Measurements from ENCODE around the gene MORF4L2. TPM values are rescaled to one million over a fixed set of nuclear protein-coding genes. Genes with fewer than 3 reads are reported as not detected.
A peak's percentile ranks its signal among the peaks of the same experiment; 100 is the strongest.

MORF4L2 gene
- total and polyA plus RNA-seq, 9 of the 15 experiments (the other 6 are each of a cell fraction or from before 2014, with no cell fraction given) = 324 to 781 (median 420) TPM

DNA sequence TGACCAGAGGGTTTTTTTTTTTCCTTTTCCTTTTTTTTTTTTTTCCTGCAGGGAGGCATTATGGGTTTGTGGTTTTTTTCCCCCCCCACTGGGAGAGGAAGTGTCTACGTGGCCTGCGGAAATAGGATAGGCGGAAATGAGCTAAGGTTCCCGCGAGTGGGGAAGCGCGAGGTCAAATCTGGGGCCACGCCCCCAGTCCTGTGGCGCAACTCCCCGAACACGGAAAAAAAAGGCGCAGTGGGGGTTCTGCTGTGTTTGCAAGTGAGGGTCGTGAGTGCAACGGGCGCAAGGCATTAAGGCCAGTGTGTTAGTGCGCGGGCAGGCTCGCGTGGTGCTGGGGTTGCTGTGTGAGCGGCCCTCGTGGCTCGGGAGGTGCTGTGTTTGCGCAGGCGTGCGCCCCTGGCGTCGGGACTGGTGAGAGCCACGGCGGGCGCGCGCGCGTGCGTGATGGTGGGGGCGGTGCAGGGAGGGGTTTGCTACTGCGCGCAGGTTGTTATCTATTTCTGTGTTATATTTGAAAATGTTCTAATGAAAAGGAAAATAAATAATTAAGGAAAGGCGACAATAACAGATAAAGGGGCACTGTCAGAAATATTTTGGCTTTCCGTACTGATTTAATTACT is 685 bp upstream of the MORF4L2 start (continued):
- TF ChIP-seq, protein P1, sequence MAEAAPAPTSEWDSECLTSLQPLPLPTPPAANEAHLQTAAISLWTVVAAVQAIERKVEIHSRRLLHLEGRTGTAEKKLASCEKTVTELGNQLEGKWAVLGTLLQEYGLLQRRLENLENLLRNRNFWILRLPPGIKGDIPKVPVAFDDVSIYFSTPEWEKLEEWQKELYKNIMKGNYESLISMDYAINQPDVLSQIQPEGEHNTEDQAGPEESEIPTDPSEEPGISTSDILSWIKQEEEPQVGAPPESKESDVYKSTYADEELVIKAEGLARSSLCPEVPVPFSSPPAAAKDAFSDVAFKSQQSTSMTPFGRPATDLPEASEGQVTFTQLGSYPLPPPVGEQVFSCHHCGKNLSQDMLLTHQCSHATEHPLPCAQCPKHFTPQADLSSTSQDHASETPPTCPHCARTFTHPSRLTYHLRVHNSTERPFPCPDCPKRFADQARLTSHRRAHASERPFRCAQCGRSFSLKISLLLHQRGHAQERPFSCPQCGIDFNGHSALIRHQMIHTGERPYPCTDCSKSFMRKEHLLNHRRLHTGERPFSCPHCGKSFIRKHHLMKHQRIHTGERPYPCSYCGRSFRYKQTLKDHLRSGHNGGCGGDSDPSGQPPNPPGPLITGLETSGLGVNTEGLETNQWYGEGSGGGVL (CRISPR knock-in tag; IDR thresholded peaks at IDR 0.05) = no peak
- TF ChIP-seq, protein P2, sequence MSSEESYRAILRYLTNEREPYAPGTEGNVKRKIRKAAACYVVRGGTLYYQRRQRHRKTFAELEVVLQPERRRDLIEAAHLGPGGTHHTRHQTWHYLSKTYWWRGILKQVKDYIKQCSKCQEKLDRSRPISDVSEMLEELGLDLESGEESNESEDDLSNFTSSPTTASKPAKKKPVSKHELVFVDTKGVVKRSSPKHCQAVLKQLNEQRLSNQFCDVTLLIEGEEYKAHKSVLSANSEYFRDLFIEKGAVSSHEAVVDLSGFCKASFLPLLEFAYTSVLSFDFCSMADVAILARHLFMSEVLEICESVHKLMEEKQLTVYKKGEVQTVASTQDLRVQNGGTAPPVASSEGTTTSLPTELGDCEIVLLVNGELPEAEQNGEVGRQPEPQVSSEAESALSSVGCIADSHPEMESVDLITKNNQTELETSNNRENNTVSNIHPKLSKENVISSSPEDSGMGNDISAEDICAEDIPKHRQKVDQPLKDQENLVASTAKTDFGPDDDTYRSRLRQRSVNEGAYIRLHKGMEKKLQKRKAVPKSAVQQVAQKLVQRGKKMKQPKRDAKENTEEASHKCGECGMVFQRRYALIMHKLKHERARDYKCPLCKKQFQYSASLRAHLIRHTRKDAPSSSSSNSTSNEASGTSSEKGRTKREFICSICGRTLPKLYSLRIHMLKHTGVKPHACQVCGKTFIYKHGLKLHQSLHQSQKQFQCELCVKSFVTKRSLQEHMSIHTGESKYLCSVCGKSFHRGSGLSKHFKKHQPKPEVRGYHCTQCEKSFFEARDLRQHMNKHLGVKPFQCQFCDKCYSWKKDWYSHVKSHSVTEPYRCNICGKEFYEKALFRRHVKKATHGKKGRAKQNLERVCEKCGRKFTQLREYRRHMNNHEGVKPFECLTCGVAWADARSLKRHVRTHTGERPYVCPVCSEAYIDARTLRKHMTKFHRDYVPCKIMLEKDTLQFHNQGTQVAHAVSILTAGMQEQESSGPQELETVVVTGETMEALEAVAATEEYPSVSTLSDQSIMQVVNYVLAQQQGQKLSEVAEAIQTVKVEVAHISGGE (CRISPR knock-in tag; IDR thresholded peaks at IDR 0.05) = peak in 1 of 3 experiments; percentile 46; a peak in 1 of 6 replicates
- TF ChIP-seq PCBP1 (IDR thresholded peaks at IDR 0.05; ENCODE audit: low read depth, low read length, poor library complexity, severe bottlenecking) (no peak), IRF2 (CRISPR knock-in tag; IDR thresholded peaks at IDR 0.05) (no peak), MCM3 (IDR thresholded peaks at IDR 0.05) (no peak), GABPB2 (CRISPR knock-in tag; conservative IDR thresholded peaks at IDR 0.05) (no peak), CXXC5 (CRISPR knock-in tag; IDR thresholded peaks at IDR 0.05) (peak; percentile 67), NFIX (CRISPR knock-in tag; IDR thresholded peaks at IDR 0.05; ENCODE audit: low read depth) (no peak), E2F3 (CRISPR knock-in tag; IDR thresholded peaks at IDR 0.05) (no peak), CBFA2T2 (conservative IDR thresholded peaks at IDR 0.05) (peak; percentile 1; the same call in 1 of the 2 replicates), ZC3H11A (IDR thresholded peaks at IDR 0.05; ENCODE audit: low read depth, low read length) (no peak)
- TF ChIP-seq, protein P3, sequence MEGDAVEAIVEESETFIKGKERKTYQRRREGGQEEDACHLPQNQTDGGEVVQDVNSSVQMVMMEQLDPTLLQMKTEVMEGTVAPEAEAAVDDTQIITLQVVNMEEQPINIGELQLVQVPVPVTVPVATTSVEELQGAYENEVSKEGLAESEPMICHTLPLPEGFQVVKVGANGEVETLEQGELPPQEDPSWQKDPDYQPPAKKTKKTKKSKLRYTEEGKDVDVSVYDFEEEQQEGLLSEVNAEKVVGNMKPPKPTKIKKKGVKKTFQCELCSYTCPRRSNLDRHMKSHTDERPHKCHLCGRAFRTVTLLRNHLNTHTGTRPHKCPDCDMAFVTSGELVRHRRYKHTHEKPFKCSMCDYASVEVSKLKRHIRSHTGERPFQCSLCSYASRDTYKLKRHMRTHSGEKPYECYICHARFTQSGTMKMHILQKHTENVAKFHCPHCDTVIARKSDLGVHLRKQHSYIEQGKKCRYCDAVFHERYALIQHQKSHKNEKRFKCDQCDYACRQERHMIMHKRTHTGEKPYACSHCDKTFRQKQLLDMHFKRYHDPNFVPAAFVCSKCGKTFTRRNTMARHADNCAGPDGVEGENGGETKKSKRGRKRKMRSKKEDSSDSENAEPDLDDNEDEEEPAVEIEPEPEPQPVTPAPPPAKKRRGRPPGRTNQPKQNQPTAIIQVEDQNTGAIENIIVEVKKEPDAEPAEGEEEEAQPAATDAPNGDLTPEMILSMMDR (IDR thresholded peaks at IDR 0.05 in 2 of 3, conservative IDR thresholded peaks at IDR 0.05 in 1 of 3; ENCODE audit: insufficient read depth in 2 of 3, low read depth in 1 of 3, low read length in 3 of 3) = peak; percentile 41 to 56 (median 41); a peak in 3 of 6 replicates
- TF ChIP-seq, protein P4, sequence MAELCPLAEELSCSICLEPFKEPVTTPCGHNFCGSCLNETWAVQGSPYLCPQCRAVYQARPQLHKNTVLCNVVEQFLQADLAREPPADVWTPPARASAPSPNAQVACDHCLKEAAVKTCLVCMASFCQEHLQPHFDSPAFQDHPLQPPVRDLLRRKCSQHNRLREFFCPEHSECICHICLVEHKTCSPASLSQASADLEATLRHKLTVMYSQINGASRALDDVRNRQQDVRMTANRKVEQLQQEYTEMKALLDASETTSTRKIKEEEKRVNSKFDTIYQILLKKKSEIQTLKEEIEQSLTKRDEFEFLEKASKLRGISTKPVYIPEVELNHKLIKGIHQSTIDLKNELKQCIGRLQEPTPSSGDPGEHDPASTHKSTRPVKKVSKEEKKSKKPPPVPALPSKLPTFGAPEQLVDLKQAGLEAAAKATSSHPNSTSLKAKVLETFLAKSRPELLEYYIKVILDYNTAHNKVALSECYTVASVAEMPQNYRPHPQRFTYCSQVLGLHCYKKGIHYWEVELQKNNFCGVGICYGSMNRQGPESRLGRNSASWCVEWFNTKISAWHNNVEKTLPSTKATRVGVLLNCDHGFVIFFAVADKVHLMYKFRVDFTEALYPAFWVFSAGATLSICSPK (IDR thresholded peaks at IDR 0.05; ENCODE audit: borderline replicate concordance) = no peak; the same call in 1 of the 2 replicates
- TF ChIP-seq, protein P5, sequence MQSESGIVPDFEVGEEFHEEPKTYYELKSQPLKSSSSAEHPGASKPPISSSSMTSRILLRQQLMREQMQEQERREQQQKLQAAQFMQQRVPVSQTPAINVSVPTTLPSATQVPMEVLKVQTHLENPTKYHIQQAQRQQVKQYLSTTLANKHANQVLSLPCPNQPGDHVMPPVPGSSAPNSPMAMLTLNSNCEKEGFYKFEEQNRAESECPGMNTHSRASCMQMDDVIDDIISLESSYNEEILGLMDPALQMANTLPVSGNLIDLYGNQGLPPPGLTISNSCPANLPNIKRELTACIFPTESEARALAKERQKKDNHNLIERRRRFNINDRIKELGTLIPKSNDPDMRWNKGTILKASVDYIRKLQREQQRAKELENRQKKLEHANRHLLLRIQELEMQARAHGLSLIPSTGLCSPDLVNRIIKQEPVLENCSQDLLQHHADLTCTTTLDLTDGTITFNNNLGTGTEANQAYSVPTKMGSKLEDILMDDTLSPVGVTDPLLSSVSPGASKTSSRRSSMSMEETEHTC (IDR thresholded peaks at IDR 0.05) = no peak; the same call in 1 of the 2 replicates

All from K562 (cell line).